WTC11 (cell line): ENCODE measurements around the gene MARF1. TPM values are rescaled to one million over a fixed set of nuclear protein-coding genes. Genes with fewer than 3 reads are reported as not detected.

Source experiments
- ATAC-seq: fragments of 200-7000 bp; cut with Tn5 transposase; 2 replicates; pipeline ENCODE4 v1.10.0; 2021; ENCODE audit warnings: mild to moderate bottlenecking, moderate library complexity
- CTCF ChIA-PET: fragments of 300-600 bp; sonication (Branson Sonifier 250); formaldehyde crosslinking; loops from one replicate; lab custom pipeline; 2021; ENCODE audit warnings: antibody characterized with exemption; lab: Charles Lee
- POLR2A ChIA-PET: fragments of 350-600 bp; sonication (Branson Sonifier 250); formaldehyde crosslinking; loops from one replicate; lab custom pipeline; 2021; ENCODE audit warnings: antibody characterized with exemption; lab: Charles Lee
- DNase-seq: peaks from one replicate; pipeline ENCODE4 v3.0.0; 2021; ENCODE audit warnings: low spot score
- H3K27ac Mint-ChIP-seq: 2 replicates; pipeline ENCODE4 v1.8.0; 2021; ENCODE audit warnings: mixed read lengths
- H3K27me3 Mint-ChIP-seq: 2 replicates; pipeline ENCODE4 v1.8.0; 2021; ENCODE audit warnings: low read depth, mild to moderate bottlenecking, moderate library complexity, mixed read lengths
- H3K36me3 Mint-ChIP-seq: 2 replicates; pipeline ENCODE4 v1.8.0; 2021; ENCODE audit warnings: mixed read lengths
- H3K4me1 Mint-ChIP-seq: 2 replicates; pipeline ENCODE4 v1.8.0; 2022; ENCODE audit warnings: mixed read lengths
- H3K4me3 Mint-ChIP-seq: 2 replicates; pipeline ENCODE4 v1.8.0; 2021; ENCODE audit warnings: mild to moderate bottlenecking, moderate library complexity, mixed read lengths
- H3K9me3 Mint-ChIP-seq: 2 replicates; pipeline ENCODE4 v1.8.0; 2021; ENCODE audit warnings: mixed read lengths
- CREM ChIP-seq: sonication (generic); formaldehyde crosslinking; IDR thresholded peaks from 2 replicates; pipeline ENCODE4 v1.8.1; 2022; ENCODE audit warnings: mild to moderate bottlenecking, missing genetic modification reagents, moderate library complexity
- ESRRA ChIP-seq: sonication (generic); formaldehyde crosslinking; IDR thresholded peaks from 2 replicates; pipeline ENCODE4 v1.8.1; 2022; ENCODE audit warnings: mild to moderate bottlenecking, missing genetic modification reagents, borderline replicate concordance
- FOXJ3 ChIP-seq: sonication (generic); formaldehyde crosslinking; IDR thresholded peaks from 2 replicates; pipeline ENCODE4 v1.9.0; 2021; ENCODE audit warnings: missing genetic modification reagents, mild to moderate bottlenecking, borderline replicate concordance
- FOXK1 ChIP-seq: sonication (generic); formaldehyde crosslinking; IDR thresholded peaks from 2 replicates; pipeline ENCODE4 v1.8.0; 2022; ENCODE audit warnings: mild to moderate bottlenecking, moderate library complexity, missing genetic modification reagents
- GABPB1 ChIP-seq: sonication (generic); formaldehyde crosslinking; IDR thresholded peaks from 2 replicates; pipeline ENCODE4 v1.8.1; 2023; ENCODE audit warnings: mild to moderate bottlenecking, missing genetic modification reagents
- GRHL2 ChIP-seq: fragments of 250-450 bp; sonication (Bioruptor Pico); IDR thresholded peaks from 2 replicates; pipeline ENCODE4 v1.8.0; 2022; ENCODE audit warnings: mild to moderate bottlenecking, moderate library complexity; ENCODE audit not compliant: insufficient replicate concordance, severe bottlenecking
- JAZF1 ChIP-seq: fragments of 250-450 bp; sonication (Bioruptor Pico); IDR thresholded peaks from 2 replicates; pipeline ENCODE4 v1.9.0; 2021; ENCODE audit warnings: moderate library complexity, mild to moderate bottlenecking, inconsistent platforms
- NFE2L1 ChIP-seq: sonication (generic); formaldehyde crosslinking; IDR thresholded peaks from 2 replicates; pipeline ENCODE4 v1.8.1; 2023; ENCODE audit warnings: missing genetic modification reagents
- NR3C1 ChIP-seq: sonication (generic); formaldehyde crosslinking; conservative IDR thresholded peaks from 2 replicates; pipeline ENCODE4 v1.8.1; 2023; ENCODE audit warnings: low read depth, mild to moderate bottlenecking, missing genetic modification reagents
- PRRX2 ChIP-seq: fragments of 250-450 bp; sonication (Bioruptor Pico); IDR thresholded peaks from 2 replicates; pipeline ENCODE4 v1.8.0; 2021; ENCODE audit warnings: mild to moderate bottlenecking
- RELA ChIP-seq: sonication (generic); formaldehyde crosslinking; IDR thresholded peaks from 2 replicates; pipeline ENCODE4 v1.8.1; 2022; ENCODE audit warnings: missing genetic modification reagents, mild to moderate bottlenecking, borderline replicate concordance
- SMAD4 ChIP-seq: sonication (generic); formaldehyde crosslinking; IDR thresholded peaks from 2 replicates; pipeline ENCODE4 v1.8.0; 2022; ENCODE audit warnings: mild to moderate bottlenecking, missing genetic modification reagents
- STAT6 ChIP-seq: sonication (generic); formaldehyde crosslinking; conservative IDR thresholded peaks from 2 replicates; pipeline ENCODE4 v1.8.1; 2023; ENCODE audit warnings: mild to moderate bottlenecking, low read depth, missing genetic modification reagents, moderate library complexity
- TEAD4 ChIP-seq: sonication (generic); formaldehyde crosslinking; IDR thresholded peaks from 2 replicates; pipeline ENCODE4 v1.8.0; 2022; ENCODE audit warnings: mild to moderate bottlenecking, missing genetic modification reagents
- ZNF138 ChIP-seq: sonication (generic); formaldehyde crosslinking; conservative IDR thresholded peaks from 2 replicates; pipeline ENCODE4 v1.8.1; 2022; ENCODE audit warnings: mild to moderate bottlenecking, moderate library complexity, missing genetic modification reagents
- ZNF416 ChIP-seq: fragments of 250-450 bp; sonication (Bioruptor Pico); IDR thresholded peaks from 2 replicates; pipeline ENCODE4 v1.9.0; 2021; ENCODE audit warnings: mild to moderate bottlenecking, inconsistent platforms
- ZNF423 ChIP-seq: fragments of 250-450 bp; sonication (Bioruptor Pico); IDR thresholded peaks from 2 replicates; pipeline ENCODE4 v2.1.2; 2022; ENCODE audit warnings: mild to moderate bottlenecking, moderate library complexity
- ZNF671 ChIP-seq: fragments of 250-450 bp; sonication (Bioruptor Pico); IDR thresholded peaks from 2 replicates; pipeline ENCODE4 v1.8.0; 2021; ENCODE audit warnings: mild to moderate bottlenecking
- total RNA-seq: library from RNA; stranded (reverse); gene quantifications from 3 replicates; pipeline ENCODE4 v1.2.3, GENCODE V29; 2021
- TF ChIP-seq, protein P1 (sequence below): sonication (generic); formaldehyde crosslinking; IDR thresholded peaks from 2 replicates; pipeline ENCODE4 v1.8.0; 2022; ENCODE audit warnings: mild to moderate bottlenecking, missing genetic modification reagents
- TF ChIP-seq, protein P2 (sequence below): fragments of 250-450 bp; sonication (Bioruptor Pico); IDR thresholded peaks from 2 replicates; pipeline ENCODE4 v1.9.0; 2021; ENCODE audit warnings: mild to moderate bottlenecking
- TF ChIP-seq, protein P3 (sequence below): sonication (generic); formaldehyde crosslinking; IDR thresholded peaks from 2 replicates; pipeline ENCODE4 v1.8.1; 2022; ENCODE audit warnings: low read depth, mild to moderate bottlenecking, moderate library complexity, missing genetic modification reagents, borderline replicate concordance

Gene MARF1
- total RNA-seq, 1 experiment from 2014 or later, result 31.9 TPM

- TF ChIP-seq NFE2L1 (CRISPR knock-in tag) (no peak), STAT6 (no peak), SMAD4 (no peak)
- TF ChIP-seq, all 79 proteins: peak for 0
Observed at GRCh38 chr16:15671530-15672117, 28.7 kb upstream of the MARF1 start (continued).

DNA sequence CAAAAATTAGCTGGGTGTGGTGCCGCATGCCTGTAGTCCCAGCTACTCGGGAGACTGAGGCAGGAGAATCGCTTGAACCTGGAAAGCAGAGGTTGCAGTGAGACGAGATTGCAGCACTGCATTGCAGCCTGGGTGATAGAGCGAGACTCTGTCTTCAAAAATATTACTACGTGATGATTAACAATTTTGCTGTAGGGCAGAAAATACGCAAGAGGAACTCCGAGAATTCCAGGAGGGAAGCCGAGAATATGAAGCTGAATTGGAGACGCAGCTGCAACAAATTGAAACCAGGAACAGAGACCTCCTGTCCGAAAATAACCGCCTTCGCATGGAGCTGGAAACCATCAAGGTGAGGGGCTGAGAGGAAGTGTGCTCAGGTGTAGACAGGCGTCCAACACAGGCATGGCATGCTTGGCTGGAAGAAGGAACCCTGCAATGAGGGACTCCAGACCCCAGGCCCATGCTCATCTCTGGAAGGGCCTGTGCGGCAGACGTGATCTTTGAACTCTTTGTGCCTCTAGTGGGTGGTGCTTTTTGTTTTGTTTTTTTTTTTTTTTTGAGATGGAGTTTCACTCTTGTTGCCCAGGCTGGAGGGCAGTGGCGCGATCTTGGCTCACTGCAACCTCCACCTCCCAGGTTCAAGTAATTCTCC lies 24.3 kb upstream of the MARF1 start:
- POLR2A ChIA-PET, result interaction anchor here (0.6 kb wide), 1 partner anchor 24 kb away, joined by 3 read pairs; the partner anchor contains the start of gene MARF1
- H3K36me3 Mint-ChIP-seq, result peaks cover 31% of the 10 kb centered on the region
- TF ChIP-seq NR3C1 (CRISPR knock-in tag) (no peak), FOXJ3 (CRISPR knock-in tag) (no peak), ZNF416 (CRISPR knock-in tag) (no peak), ZNF671 (no peak), CREM (CRISPR knock-in tag) (no peak), ESRRA (CRISPR knock-in tag) (no peak), ZNF423 (CRISPR knock-in tag) (no peak)
- TF ChIP-seq, protein P1, sequence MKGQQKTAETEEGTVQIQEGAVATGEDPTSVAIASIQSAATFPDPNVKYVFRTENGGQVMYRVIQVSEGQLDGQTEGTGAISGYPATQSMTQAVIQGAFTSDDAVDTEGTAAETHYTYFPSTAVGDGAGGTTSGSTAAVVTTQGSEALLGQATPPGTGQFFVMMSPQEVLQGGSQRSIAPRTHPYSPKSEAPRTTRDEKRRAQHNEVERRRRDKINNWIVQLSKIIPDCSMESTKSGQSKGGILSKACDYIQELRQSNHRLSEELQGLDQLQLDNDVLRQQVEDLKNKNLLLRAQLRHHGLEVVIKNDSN (CRISPR knock-in tag), result no peak
- no peak overlapping the region for H3K4me3 Mint-ChIP-seq
- DNase-seq, result no peak
- no peak overlapping the region for H3K27ac Mint-ChIP-seq
- no peak for ATAC-seq
- CTCF ChIA-PET, result interaction anchor here (0.7 kb wide), 1 partner anchor 15 kb away, joined by 3 read pairs; no protein-coding TSS in a partner anchor
- no peaks in the 10 kb centered on the region for H3K27me3 Mint-ChIP-seq
- H3K4me1 Mint-ChIP-seq, result no peaks in the 10 kb centered on the region
- H3K9me3 Mint-ChIP-seq, result no peaks in the 10 kb centered on the region

DNA sequence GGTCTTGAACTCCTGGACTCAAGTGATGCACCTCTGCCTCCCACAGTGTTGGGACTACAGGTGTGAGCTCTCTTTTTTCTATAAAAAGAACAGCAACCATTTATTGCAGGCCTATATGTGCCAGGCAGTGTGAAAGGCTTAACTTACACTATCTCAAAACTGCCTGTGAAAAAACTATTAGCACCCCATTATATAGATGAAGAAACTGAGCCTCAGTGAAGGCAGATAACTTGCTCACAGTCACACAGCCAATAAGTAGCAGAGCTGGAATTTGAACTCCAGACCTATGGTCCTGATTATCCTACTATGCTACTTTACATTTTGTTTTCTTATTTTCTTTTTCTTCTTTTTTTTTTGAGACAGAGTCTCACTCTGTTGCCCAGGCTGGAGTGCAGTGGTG lies 22.2 kb upstream of the MARF1 start:
- H3K27me3 Mint-ChIP-seq, result no peaks in the 10 kb centered on the region
- ChIA-PET CTCF (interaction anchor here (0.7 kb wide), 1 partner anchor 46 kb away, joined by 4 read pairs; no protein-coding TSS in a partner anchor), POLR2A (no interaction called here)
- no peaks in the 10 kb centered on the region for H3K4me1 Mint-ChIP-seq
- H3K36me3 Mint-ChIP-seq, result peaks cover 31% of the 10 kb centered on the region
- no peak for DNase-seq
- no peak for ATAC-seq
- H3K9me3 Mint-ChIP-seq, result no peaks in the 10 kb centered on the region
- no peak overlapping the region for H3K27ac Mint-ChIP-seq
- TF ChIP-seq, protein P2, sequence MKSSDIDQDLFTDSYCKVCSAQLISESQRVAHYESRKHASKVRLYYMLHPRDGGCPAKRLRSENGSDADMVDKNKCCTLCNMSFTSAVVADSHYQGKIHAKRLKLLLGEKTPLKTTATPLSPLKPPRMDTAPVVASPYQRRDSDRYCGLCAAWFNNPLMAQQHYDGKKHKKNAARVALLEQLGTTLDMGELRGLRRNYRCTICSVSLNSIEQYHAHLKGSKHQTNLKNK, result no peak
- TF ChIP-seq FOXK1, result no peak
- TF ChIP-seq, protein P3, sequence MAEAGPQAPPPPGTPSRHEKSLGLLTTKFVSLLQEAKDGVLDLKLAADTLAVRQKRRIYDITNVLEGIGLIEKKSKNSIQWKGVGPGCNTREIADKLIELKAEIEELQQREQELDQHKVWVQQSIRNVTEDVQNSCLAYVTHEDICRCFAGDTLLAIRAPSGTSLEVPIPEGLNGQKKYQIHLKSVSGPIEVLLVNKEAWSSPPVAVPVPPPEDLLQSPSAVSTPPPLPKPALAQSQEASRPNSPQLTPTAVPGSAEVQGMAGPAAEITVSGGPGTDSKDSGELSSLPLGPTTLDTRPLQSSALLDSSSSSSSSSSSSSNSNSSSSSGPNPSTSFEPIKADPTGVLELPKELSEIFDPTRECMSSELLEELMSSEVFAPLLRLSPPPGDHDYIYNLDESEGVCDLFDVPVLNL (CRISPR knock-in tag), result no peak
- TF ChIP-seq ZNF138 (CRISPR knock-in tag), result no peak
- no peak for TF ChIP-seq GABPB1 (CRISPR knock-in tag)
- no peak for TF ChIP-seq RELA (CRISPR knock-in tag)
- no peak for TF ChIP-seq JAZF1 (CRISPR knock-in tag)
- TF ChIP-seq PRRX2, result no peak
- TF ChIP-seq TEAD4 (CRISPR knock-in tag), result no peak
- TF ChIP-seq GRHL2 (CRISPR knock-in tag), result no peak
- TF ChIP-seq, all 79 proteins: peak for 0
- no peak overlapping the region for H3K4me3 Mint-ChIP-seq
